Choroid plexus epithelial cell (primary cell): ENCODE data around the gene CALCA.

ENCODE experiments used
- DNase-seq: peaks from one replicate; pipeline ENCODE4 v3.0.0-alpha.2; 2010; ENCODE audit warnings: low read depth
- H3K4me3 ChIP-seq: 2 replicates; pipeline ENCODE4 v1.5.1; 2011; ENCODE audit warnings: low read depth, mild to moderate bottlenecking, control low read depth, low read length, moderate library complexity
- CTCF ChIP-seq: conservative IDR thresholded peaks from 2 replicates; pipeline ENCODE4 v1.5.1; 2011; ENCODE audit warnings: low read depth, mild to moderate bottlenecking, control low read depth, inconsistent platforms, low read length, moderate library complexity

CALCA gene

GRCh38 chr11:14969901-14970323 is 2.2 kb downstream of the CALCA start:
- peak; percentile 68 for TF ChIP-seq CTCF
- no peak overlapping the region for H3K4me3 ChIP-seq
- DNase-seq, result peak; percentile 38

GRCh38 chr11:14967581-14968243 is 4.4 kb downstream of the CALCA start:
- no peak for DNase-seq
- H3K4me3 ChIP-seq, result no peak overlapping the region
- TF ChIP-seq CTCF, result no peak

GRCh38 chr11:14956111-14956510 is 16.0 kb downstream of the CALCA start:
- H3K4me3 ChIP-seq, result no peak overlapping the region
- TF ChIP-seq CTCF, result no peak
- no peak for DNase-seq

GRCh38 chr11:14954581-14954980 is 17.6 kb downstream of the CALCA start:
- H3K4me3 ChIP-seq, result no peak overlapping the region
- no peak for DNase-seq
- no peak for TF ChIP-seq CTCF

- no peak overlapping the region for H3K4me3 ChIP-seq
- no peak for DNase-seq
- TF ChIP-seq CTCF, result no peak
Measured at GRCh38 chr11:14953904-14954303, 18.2 kb downstream of the CALCA start.

- no peak for DNase-seq
- no peak overlapping the region for H3K4me3 ChIP-seq
- no peak for TF ChIP-seq CTCF
Measured at GRCh38 chr11:14949437-14950147, 22.6 kb downstream of the CALCA start.

GRCh38 chr11:14942745-14943144 is 29.4 kb downstream of the CALCA start:
- H3K4me3 ChIP-seq, result no peak overlapping the region
- no peak for TF ChIP-seq CTCF
- DNase-seq, result no peak
